Measurements from ENCODE around the gene ANKS1A. TPM values are rescaled to one million over a fixed set of nuclear protein-coding genes. Genes with fewer than 3 reads are reported as not detected.

Gene ANKS1A
- total RNA-seq, 1 experiment from 2014 or later = 26.5 TPM

GRCh38 chr6:34876472-34876871, 12.6 kb upstream of the ANKS1A start:
- no peak overlapping the region for H2BK15ac ChIP-seq (ENCODE audit: low read depth, low read length)
- no peak overlapping the region for H2BK12ac ChIP-seq (ENCODE audit: insufficient read length, low read depth, low read length)
- no peak overlapping the region for H3K27ac ChIP-seq (ENCODE audit: insufficient read length, low read depth, low read length)
- H3K9ac ChIP-seq (ENCODE audit: extremely low read depth, insufficient read length, low read length) = no peak overlapping the region
- H3K56ac ChIP-seq (ENCODE audit: insufficient read length, low read depth, low read length) = no peak overlapping the region
- no peak overlapping the region for H2BK5ac ChIP-seq (ENCODE audit: insufficient read length, low read length)
- H3K4ac ChIP-seq (ENCODE audit: low read depth, low read length) = no peak overlapping the region
- no peak overlapping the region for H4K8ac ChIP-seq (replicated peaks; ENCODE audit: insufficient read length, low read depth, low read length)
- peaks cover 11 to 12% of the 10 kb centered on the region in 2 experiments for H3K4me1 Mint-ChIP-seq
- no peak overlapping the region for H4K5ac ChIP-seq (ENCODE audit: insufficient read length, low read depth, low read length)
- H3K27ac Mint-ChIP-seq = no peak overlapping the region
- H3K79me2 ChIP-seq (ENCODE audit: insufficient read depth, low read length) = no peaks in the 10 kb centered on the region
- no peak overlapping the region for H2AFZ ChIP-seq (ENCODE audit: low read length)
- no peaks in the 10 kb centered on the region for H3K27me3 Mint-ChIP-seq (ENCODE audit: low read depth)
- H2BK20ac ChIP-seq (ENCODE audit: low read depth, low read length, poor library complexity, severe bottlenecking) = no peak overlapping the region
- no peaks in the 10 kb centered on the region for H3K27me3 ChIP-seq (ENCODE audit: insufficient read depth, low read length)
- H3K4me3 Mint-ChIP-seq = no peak overlapping the region
- DNase-seq = no peak
- no peaks in the 10 kb centered on the region for H3K9me3 ChIP-seq (ENCODE audit: control insufficient read depth, low read depth, low read length)
- H3K23me2 ChIP-seq (ENCODE audit: insufficient read length, low read depth, low read length, poor library complexity, severe bottlenecking) = no peaks in the 10 kb centered on the region
- TF ChIP-seq, protein P1, sequence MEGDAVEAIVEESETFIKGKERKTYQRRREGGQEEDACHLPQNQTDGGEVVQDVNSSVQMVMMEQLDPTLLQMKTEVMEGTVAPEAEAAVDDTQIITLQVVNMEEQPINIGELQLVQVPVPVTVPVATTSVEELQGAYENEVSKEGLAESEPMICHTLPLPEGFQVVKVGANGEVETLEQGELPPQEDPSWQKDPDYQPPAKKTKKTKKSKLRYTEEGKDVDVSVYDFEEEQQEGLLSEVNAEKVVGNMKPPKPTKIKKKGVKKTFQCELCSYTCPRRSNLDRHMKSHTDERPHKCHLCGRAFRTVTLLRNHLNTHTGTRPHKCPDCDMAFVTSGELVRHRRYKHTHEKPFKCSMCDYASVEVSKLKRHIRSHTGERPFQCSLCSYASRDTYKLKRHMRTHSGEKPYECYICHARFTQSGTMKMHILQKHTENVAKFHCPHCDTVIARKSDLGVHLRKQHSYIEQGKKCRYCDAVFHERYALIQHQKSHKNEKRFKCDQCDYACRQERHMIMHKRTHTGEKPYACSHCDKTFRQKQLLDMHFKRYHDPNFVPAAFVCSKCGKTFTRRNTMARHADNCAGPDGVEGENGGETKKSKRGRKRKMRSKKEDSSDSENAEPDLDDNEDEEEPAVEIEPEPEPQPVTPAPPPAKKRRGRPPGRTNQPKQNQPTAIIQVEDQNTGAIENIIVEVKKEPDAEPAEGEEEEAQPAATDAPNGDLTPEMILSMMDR (conservative IDR thresholded peaks at IDR 0.05) = no peak
- H2BK120ac ChIP-seq (ENCODE audit: low read depth, low read length, poor library complexity, severe bottlenecking) = no peak overlapping the region
- no peaks in the 10 kb centered on the region for H3K9me3 Mint-ChIP-seq
- no peak overlapping the region for H3T11ph ChIP-seq (ENCODE audit: low read length)
- H2AK5ac ChIP-seq (ENCODE audit: insufficient read length, low read length) = no peak overlapping the region
- H3K79me1 ChIP-seq (ENCODE audit: insufficient read depth, low read depth, low read length, poor library complexity, severe bottlenecking) = no peaks in the 10 kb centered on the region
- peaks cover 8 to 73% (median 51%) of the 10 kb centered on the region in 3 experiments; a peak in 6 of 7 replicates for H3K36me3 Mint-ChIP-seq (ENCODE audit: insufficient read depth in 1 of 3, low read depth in 3 of 3)
- H3K23ac ChIP-seq (ENCODE audit: insufficient read length, low read depth, low read length) = no peak overlapping the region
- WGBS (ENCODE audit: extremely low coverage, insufficient read length, low lambda C conversion rate) = no CpG with 5 or more reads among the region's 3 CpGs
- H4K20me1 ChIP-seq (ENCODE audit: control insufficient read depth, insufficient read depth, insufficient read length) = no peaks in the 10 kb centered on the region
- no peak overlapping the region for H3K4me2 ChIP-seq (ENCODE audit: insufficient read depth, insufficient read length, low read length)
- no peak overlapping the region for H3K18ac ChIP-seq (ENCODE audit: insufficient read length, low read depth, low read length)
- H4K91ac ChIP-seq (ENCODE audit: insufficient read length, low read depth, low read length) = no peak overlapping the region
- H3K14ac ChIP-seq (ENCODE audit: insufficient read depth, low read length) = no peak overlapping the region
- peaks cover 7% of the 10 kb centered on the region; the same call in 1 of the 2 replicates for H3K4me1 ChIP-seq (ENCODE audit: insufficient read depth, low read length)

All from H9 (cell line).